Measurements from ENCODE around the gene SHKBP1.

- TF ChIP-seq CTCF (IDR thresholded peaks at IDR 0.05; ENCODE audit: insufficient read depth, low read depth, low read length) = no peak
- no peak for TF ChIP-seq EZH2 (IDR thresholded peaks at IDR 0.05; ENCODE audit: insufficient read depth, low read length)
Observed at GRCh38 chr19:40619333-40620160, 42.9 kb downstream of the SHKBP1 start.

All from astrocyte (in vitro differentiated cells and primary cell).